GM19328 (cell line): ENCODE measurements around the gene GRIP1.

Experiments used
- ATAC-seq: cut with Tn5 transposase; IDR thresholded peaks from one replicate; pipeline ENCODE4 v1.9.1; 2021; ENCODE audit warnings: mild to moderate bottlenecking, moderate library complexity; ENCODE audit not compliant: unreplicated experiment

Gene GRIP1

DNA sequence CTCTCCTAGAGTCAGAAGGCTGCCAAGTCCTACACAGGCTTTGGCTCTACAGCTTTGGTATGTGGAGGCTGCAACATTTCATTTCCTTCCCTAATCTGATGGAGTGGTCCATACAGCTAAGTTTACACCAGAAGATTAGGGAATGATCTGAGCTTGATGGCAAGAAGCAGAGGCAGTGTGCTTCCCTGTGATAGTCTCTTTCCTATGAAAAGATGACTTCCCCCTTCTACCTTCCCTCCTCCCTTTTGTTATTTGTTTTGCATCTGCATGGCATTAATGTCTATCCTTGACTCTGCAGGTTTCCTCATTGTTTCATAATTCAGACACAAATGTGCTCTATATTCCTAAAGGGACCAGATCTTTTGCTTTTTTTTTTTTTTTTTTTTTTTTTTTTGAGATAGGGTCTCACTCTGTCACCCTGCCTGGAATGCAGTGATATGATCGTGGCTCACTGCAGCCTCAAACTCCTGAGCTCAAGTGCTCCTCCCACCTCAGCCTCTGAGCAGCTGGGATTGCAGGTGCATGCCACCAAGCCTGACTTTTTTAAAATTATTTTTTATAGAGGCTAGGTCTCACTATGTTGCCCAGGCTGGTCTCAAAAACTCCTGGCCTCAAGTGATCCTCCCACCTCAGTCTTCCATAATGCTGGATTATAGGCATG, 76.3 kb downstream of the GRIP1 start:
- no peak for ATAC-seq

DNA sequence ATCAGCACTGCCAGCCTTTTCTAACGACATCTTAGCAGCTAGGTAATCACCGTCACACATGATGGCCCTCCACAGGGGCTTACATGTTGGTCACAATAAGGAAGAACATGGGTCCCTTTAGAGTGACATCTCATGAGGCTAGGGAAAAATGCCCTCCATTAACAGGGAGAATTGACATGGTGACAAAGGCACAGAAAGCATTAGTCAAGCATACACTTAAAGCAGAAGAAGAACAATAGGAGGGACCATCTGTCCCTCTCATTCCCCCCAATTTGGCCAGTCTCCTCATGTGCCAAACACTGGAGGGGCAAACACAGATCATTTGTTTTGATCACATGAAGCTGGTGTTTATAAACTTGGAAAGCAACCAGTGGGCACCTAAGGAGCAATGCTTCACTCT, 78.0 kb downstream of the GRIP1 start:
- ATAC-seq, result no peak

DNA sequence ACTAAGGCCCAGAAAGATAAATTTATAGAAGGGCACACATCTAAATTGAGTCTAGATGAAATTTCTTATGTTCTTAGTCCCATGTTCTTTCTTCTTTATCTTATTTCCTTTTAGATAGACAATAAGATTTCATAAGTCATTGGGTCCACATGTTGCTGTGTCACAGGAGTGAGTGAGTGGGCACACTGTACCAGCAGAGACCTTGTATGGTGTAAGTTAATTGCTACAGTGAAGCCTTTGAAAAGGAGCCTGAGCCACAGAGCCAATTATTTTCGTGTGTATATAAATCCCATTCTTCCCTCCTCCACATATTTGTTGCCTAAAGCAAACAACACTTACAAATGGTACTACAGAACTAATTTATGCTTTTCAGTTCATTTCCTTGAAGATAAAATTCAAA, 79.1 kb downstream of the GRIP1 start:
- ATAC-seq, result no peak

DNA sequence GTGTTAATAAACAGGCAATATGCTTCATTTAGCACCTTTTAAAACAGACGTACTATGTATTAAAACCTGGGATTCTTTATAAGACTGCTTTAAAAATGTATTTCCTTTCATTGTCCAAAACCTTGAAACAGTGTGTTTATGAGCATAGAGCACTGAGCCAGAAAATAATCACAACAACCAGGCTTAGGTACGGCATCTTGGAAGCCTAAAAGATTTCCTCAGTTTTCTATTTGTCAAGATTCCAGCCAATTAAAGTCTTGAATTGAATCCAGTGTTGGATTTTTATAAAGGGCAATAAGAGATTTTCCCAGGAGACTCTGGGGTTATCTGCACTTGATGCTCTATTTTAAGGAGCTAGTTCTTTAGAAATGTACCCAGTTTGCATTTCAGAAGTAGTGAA, 80.3 kb downstream of the GRIP1 start:
- ATAC-seq, result no peak

DNA sequence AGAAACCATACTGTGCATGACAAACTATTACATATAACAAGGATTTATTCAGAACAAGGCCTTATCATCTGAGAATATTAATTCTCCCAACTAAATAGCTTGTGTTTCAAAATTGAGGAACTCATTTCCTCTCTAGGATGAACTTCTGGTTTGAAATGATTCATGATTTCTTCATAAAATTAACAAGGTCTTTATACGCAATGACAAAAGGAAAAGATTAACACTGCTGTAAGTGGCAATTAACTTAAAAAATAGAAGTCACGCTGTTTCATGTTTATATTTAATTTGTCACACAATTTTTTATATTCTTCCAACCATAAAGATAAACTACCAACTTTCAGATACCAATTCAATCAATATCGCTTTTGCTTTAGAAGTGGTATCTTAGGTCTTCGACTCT, 80.8 kb downstream of the GRIP1 start:
- ATAC-seq, result no peak

DNA sequence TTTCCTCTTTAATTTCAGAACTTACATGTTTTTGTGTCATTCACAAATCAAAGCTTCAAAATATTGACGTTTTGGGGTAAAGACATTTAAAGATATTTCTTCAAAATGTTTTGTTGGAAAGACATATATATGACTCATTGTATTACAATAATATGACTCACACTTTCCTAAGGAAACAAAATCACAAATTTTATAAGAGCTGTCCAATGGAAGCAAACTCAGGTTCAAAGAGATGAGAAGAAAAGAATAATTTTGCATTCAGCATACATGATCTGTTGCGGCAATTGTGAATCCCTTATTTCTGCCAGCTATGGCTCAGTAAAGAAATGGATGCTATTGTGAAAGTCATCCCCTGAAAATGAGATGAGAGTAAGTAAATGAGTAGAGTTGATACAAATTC, 82.7 kb downstream of the GRIP1 start:
- ATAC-seq, result no peak

GRCh38 chr12:66594688-66595087, 84.2 kb downstream of the GRIP1 start:
- ATAC-seq, result no peak

GRCh38 chr12:66590275-66590985, 88.4 kb downstream of the GRIP1 start:
- ATAC-seq, result no peak

- no peak for ATAC-seq
These were observed 89.8 kb downstream of the GRIP1 start for GRCh38 chr12:66589095-66589494.

GRCh38 chr12:66587912-66588311, 91.0 kb downstream of the GRIP1 start:
- ATAC-seq, result no peak

- ATAC-seq, result no peak
These were observed 94.2 kb downstream of the GRIP1 start for GRCh38 chr12:66584673-66585072.

GRCh38 chr12:66573605-66574004, 105.3 kb downstream of the GRIP1 start:
- no peak for ATAC-seq

DNA sequence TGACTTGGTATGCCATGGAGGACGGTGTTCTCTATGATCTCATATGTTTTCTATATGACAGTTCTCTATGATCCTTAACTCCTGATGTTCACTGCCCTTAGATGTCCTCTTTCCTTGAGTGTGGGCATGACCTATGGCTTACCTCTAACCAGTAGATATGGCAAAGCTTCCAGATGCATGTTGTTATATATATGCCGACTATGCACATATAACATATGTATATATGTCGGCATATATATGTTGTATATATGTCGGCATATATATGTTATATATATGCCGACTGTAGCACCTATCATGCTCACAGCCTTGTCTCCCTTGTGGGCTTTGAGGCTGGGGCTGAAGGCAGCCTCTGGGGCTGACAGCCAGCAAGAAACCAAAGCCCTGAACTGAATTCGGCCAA, 106.0 kb downstream of the GRIP1 start:
- ATAC-seq, result no peak

- no peak for ATAC-seq
These were observed 107.4 kb downstream of the GRIP1 start for GRCh38 chr12:66571361-66571915.

DNA sequence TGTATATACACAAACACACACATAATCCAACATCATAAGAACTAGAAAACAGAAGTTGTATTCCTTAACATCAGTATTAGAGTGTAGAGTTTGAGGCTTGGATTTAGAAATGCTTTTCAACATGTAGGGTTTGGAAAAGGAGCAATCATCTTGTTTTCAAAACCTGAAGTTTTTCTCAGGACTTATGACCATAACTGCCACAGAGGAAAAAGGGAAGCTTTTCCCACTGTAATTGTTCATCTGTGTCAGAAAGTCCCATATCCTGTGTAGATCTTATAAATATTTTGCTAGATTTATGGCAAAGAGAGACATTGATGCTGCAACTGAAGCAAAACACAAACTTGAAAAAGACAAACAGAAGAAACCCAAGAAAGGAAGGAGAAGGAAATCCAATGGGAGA, 115.7 kb downstream of the GRIP1 start:
- no peak for ATAC-seq

DNA sequence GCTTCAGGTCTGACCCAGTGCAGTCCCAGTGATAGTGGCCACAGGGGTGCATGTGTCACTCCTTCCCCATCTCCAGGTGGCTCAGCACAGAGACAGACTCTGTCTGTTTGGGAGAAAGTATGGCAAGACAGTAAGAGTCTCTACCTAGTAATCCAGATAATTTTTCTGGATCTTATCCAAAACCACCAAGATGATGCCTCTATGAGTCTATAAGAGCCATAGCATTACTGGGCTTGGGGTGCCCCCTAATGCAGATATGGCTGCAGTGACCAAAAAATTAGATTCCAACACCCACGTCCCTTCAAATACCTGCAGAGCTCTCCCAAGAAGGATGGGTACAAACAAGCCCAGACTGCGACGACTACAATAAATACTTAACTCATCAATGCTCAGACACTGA, 123.8 kb downstream of the GRIP1 start:
- no peak for ATAC-seq

DNA sequence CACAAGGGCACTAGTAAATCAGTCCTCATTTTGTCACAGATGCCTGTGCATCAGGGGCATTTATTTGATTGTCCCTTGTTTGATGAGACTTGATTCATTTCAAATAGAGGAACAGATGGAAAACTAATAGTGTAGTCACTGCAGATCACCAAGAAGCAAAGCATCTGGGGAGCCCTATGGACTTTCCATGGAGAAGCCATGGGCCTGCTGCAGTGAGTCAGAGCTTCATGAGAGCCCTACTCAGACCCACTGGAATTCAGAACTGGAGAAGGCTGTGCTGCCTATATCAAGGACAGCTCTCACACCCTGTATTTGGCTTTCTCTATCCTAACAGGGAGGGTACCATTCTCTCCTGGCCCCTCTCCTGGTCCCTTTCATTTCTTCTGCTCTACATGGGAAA, 126.2 kb downstream of the GRIP1 start:
- ATAC-seq, result no peak

DNA sequence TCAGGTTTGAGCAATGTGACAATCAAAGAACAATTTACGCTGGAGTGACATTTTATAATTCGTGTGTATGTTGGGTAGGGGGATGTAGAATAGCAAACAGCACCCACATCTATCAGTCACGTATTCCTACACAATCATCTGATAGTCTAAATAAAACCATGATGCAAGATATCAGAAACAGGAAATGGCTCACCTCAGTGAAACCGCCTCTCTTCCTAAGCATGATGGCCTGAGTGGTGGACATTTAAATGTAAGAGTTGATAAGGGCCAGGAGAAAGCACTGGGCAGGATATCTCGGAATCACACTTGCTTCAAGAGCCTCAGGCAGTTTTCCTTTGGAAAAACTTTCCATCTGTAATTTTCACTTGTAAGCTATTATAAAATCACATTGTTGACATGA, 128.2 kb downstream of the GRIP1 start:
- ATAC-seq, result no peak

GRCh38 chr12:66549050-66549389, 129.9 kb downstream of the GRIP1 start:
- ATAC-seq, result no peak

DNA sequence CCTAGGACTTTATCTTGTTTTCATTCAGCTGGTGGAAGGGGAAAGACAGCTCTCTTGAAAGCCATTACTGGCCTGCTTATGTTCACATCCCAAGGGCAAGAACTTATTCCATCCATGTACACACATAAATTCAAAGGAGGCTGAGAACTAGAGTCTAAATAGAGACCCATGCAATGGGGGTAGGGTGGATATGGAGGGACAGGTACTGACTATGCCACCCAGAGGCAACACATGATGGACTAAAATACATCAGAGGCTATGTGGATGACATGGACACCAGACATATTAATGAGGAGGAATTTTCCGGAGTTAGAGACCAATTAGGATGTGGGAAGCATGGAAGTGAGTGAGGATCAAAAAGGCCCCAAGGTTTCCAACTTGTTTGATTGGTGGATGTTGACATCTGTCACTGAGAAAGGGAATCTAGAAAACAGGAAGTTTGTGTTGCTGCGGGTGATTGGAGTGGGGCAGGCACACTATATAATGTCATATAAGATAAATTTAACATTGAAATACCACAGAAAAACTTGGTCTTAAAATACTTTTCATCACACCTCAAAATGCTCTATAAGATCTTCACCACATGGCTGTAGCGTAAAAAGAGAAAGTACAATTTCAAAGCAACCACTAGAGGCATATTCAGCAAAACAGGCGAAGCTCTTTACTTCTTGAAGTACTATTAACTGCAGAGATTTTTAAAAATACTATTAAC, 130.4 kb downstream of the GRIP1 start:
- ATAC-seq, result no peak

DNA sequence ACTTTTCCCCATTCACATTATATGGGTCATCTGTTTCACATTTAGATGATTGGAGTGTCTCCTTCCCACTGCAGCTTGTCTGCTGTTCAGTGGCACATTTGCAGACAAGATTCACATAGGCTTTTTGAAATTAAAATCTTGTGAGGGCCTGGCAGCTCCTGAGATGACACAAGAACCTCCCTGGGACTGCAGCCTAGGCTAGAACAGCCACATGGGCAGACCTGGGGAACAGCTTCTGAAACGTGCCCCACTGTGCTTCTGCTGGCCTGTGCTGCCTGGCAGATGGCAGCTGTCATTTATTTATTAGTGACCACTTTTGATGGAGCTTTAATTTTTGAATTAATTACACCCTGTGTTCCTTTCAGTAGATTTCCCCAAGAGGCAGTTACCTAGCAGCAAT, 137.4 kb downstream of the GRIP1 start:
- no peak for ATAC-seq

- ATAC-seq, result no peak
These were observed 139.4 kb downstream of the GRIP1 start for GRCh38 chr12:66539431-66539830.
